Vagina (tissue), 2 donors: ENCODE data around the gene EIF3B.

Experiments
- CTCF ChIP-seq, 3 experiments: fragments of 450-650 bp in 2 of 3; fragments of 200-600 bp in 1 of 3; sonication (generic) in 1 of 3; IDR thresholded peaks; one replicate each; pipeline ENCODE4 v1.5.1; 2017 to 2019; ENCODE audit warnings: antibody characterized with exemption in 3 of 3, mild to moderate bottlenecking in 2 of 3, moderate library complexity in 2 of 3
- POLR2A ChIP-seq, 2 donors: fragments of 450-650 bp; IDR thresholded peaks; one replicate each; pipeline ENCODE4 v1.6.1; 2017; ENCODE audit warnings: antibody characterized with exemption in 2 of 2, mild to moderate bottlenecking in 2 of 2, moderate library complexity in 2 of 2

GRCh38 chr7:2394566-2395082 lies 40.0 kb downstream of the EIF3B start:
- TF ChIP-seq CTCF (IDR thresholded peaks at IDR 0.05) (no peak), POLR2A (IDR thresholded peaks at IDR 0.05) (no peak)
